ENCODE measurements around the gene KMT2E. TPM values are rescaled to one million over a fixed set of nuclear protein-coding genes. Genes with fewer than 3 reads are reported as not detected.

Gene KMT2E
- total RNA-seq, 2 experiments from 2014 or later: 50.1 to 72.8 TPM

GRCh38 chr7:105157278-105157677 is 143.3 kb downstream of the KMT2E start:
- Histone ChIP-seq H2AFZ (ENCODE audit: low read length) (no peak overlapping the region), H3K4me1 (ENCODE audit: insufficient read depth, low read length, poor library complexity, severe bottlenecking) (no peaks in the 10 kb centered on the region), H4K20me1 (ENCODE audit: insufficient read depth, low read length) (no peaks in the 10 kb centered on the region), H3K9me3 (ENCODE audit: low read length) (no peaks in the 10 kb centered on the region), H3K36me3 (ENCODE audit: insufficient read depth, low read length) (no peaks in the 10 kb centered on the region), H3K27ac (ENCODE audit: low read depth, low read length, poor library complexity, severe bottlenecking) (no peak overlapping the region), H3K4me2 (ENCODE audit: low read length) (no peak overlapping the region), H3K79me2 (ENCODE audit: insufficient read depth, low read depth, low read length) (no peaks in the 10 kb centered on the region), H3K9me2 (ENCODE audit: insufficient read depth, low read length) (no peaks in the 10 kb centered on the region), H3K4me3 (ENCODE audit: low read depth, low read length, poor library complexity, severe bottlenecking) (no peak overlapping the region)
- TF ChIP-seq CTCF (conservative IDR thresholded peaks at IDR 0.05; ENCODE audit: low read length) (no peak), EZH2phosphoT487 (IDR thresholded peaks at IDR 0.05; ENCODE audit: borderline replicate concordance, low read depth, low read length) (no peak)
- BruUV-seq (replicated peaks): no TSS peak
- ChIA-PET POLR2A (interaction anchor here (0.5 kb wide), 1 partner anchor 382 kb away, joined by 3 read pairs; no protein-coding TSS in a partner anchor), CTCF (ENCODE audit: unreplicated experiment) (no interaction called here)
- intact Hi-C loops (cut with micrococcal nuclease; ENCODE audit: unreplicated experiment): loop anchor here (10.0 kb wide), 1 partner anchor 428 kb away; the partner anchor contains the start of gene EFCAB10
- no peak for DNase-seq (ENCODE audit: low spot score)

- H3K4me2 ChIP-seq (ENCODE audit: low read length): no peak overlapping the region
- no peak for TF ChIP-seq CTCF (conservative IDR thresholded peaks at IDR 0.05; ENCODE audit: low read length)
- TF ChIP-seq EZH2phosphoT487 (IDR thresholded peaks at IDR 0.05; ENCODE audit: borderline replicate concordance, low read depth, low read length): no peak
- H4K20me1 ChIP-seq (ENCODE audit: insufficient read depth, low read length): no peaks in the 10 kb centered on the region
- intact Hi-C loops (cut with micrococcal nuclease; ENCODE audit: unreplicated experiment): no loop called here
- H3K9me2 ChIP-seq (ENCODE audit: insufficient read depth, low read length): no peaks in the 10 kb centered on the region
- no peak overlapping the region for H3K4me3 ChIP-seq (ENCODE audit: low read depth, low read length, poor library complexity, severe bottlenecking)
- no TSS peak for BruUV-seq (replicated peaks)
- DNase-seq (ENCODE audit: low spot score): no peak
- H3K27ac ChIP-seq (ENCODE audit: low read depth, low read length, poor library complexity, severe bottlenecking): no peak overlapping the region
- POLR2A ChIA-PET: no interaction called here
- H3K36me3 ChIP-seq (ENCODE audit: insufficient read depth, low read length): peaks cover 17% of the 10 kb centered on the region
- CTCF ChIA-PET (ENCODE audit: unreplicated experiment): no interaction called here
- H3K79me2 ChIP-seq (ENCODE audit: insufficient read depth, low read depth, low read length): no peaks in the 10 kb centered on the region
- no peaks in the 10 kb centered on the region for H3K4me1 ChIP-seq (ENCODE audit: insufficient read depth, low read length, poor library complexity, severe bottlenecking)
- H2AFZ ChIP-seq (ENCODE audit: low read length): no peak overlapping the region
- H3K9me3 ChIP-seq (ENCODE audit: low read length): no peaks in the 10 kb centered on the region
Observed at GRCh38 chr7:105161366-105161765, 147.4 kb downstream of the KMT2E start.
